ENCODE results near the gene RHOB. TPM values are rescaled to one million over a fixed set of nuclear protein-coding genes. Genes with fewer than 3 reads are reported as not detected.

RHOB gene
- total RNA-seq, 1 donor from 2014 or later = 1,771 TPM

GRCh38 chr2:20422402-20423271, 24.2 kb upstream of the RHOB start:
- TF ChIP-seq CTCF (IDR thresholded peaks at IDR 0.05) = no peak
- peak in 1 of 2 donors; percentile 42 for TF ChIP-seq POLR2AphosphoS5 (IDR thresholded peaks at IDR 0.05; ENCODE audit: insufficient read depth in 1 of 2, low read depth in 1 of 2)
- peak overlapping the region; percentile 83 for H3K27ac ChIP-seq
- H3K27me3 ChIP-seq = no peaks in the 10 kb centered on the region
- H3K9me3 ChIP-seq = no peaks in the 10 kb centered on the region
- intact Hi-C loops (cut with DNase I) = loop anchor here (5.0 kb wide), 1 partner anchor 215 kb away; no protein-coding TSS in a partner anchor
- H3K36me3 ChIP-seq = no peaks in the 10 kb centered on the region
- peaks cover 61% of the 10 kb centered on the region for H3K4me1 ChIP-seq
- no peak overlapping the region for H3K4me3 ChIP-seq
- DNase-seq (ENCODE audit: extremely low spot score in 2 of 2) = peak; percentile 87 to 95

GRCh38 chr2:20423359-20423758, 23.5 kb upstream of the RHOB start:
- intact Hi-C loops (cut with DNase I) = loop anchor here (5.0 kb wide), 1 partner anchor 214 kb away; no protein-coding TSS in a partner anchor
- Histone ChIP-seq H3K27ac (peak overlapping the region; percentile 83), H3K4me1 (peaks cover 61% of the 10 kb centered on the region), H3K27me3 (no peaks in the 10 kb centered on the region), H3K36me3 (no peaks in the 10 kb centered on the region), H3K4me3 (no peak overlapping the region), H3K9me3 (no peaks in the 10 kb centered on the region)
- TF ChIP-seq POLR2AphosphoS5 (IDR thresholded peaks at IDR 0.05; ENCODE audit: insufficient read depth in 1 of 2, low read depth in 1 of 2) = no peak
- no peak for TF ChIP-seq CTCF (IDR thresholded peaks at IDR 0.05)
- no peak for TF ChIP-seq POLR2A (IDR thresholded peaks at IDR 0.05)
- DNase-seq (ENCODE audit: extremely low spot score in 2 of 2) = peak; percentile 61 to 65

- Histone ChIP-seq H3K36me3 (no peaks in the 10 kb centered on the region), H3K9me3 (no peaks in the 10 kb centered on the region), H3K4me1 (peaks cover 60% of the 10 kb centered on the region), H3K27ac (peak overlapping the region; percentile 83), H3K4me3 (no peak overlapping the region), H3K27me3 (no peaks in the 10 kb centered on the region)
- TF ChIP-seq POLR2AphosphoS5 (IDR thresholded peaks at IDR 0.05; ENCODE audit: insufficient read depth in 1 of 2, low read depth in 1 of 2) = no peak
- TF ChIP-seq CTCF (IDR thresholded peaks at IDR 0.05) = no peak
- no peak for TF ChIP-seq POLR2A (IDR thresholded peaks at IDR 0.05)
- DNase-seq (ENCODE audit: extremely low spot score in 2 of 2) = peak; percentile 61 to 79
- intact Hi-C loops (cut with DNase I) = loop anchor here (5.0 kb wide), 1 partner anchor 213 kb away; no protein-coding TSS in a partner anchor
These were observed 23.0 kb upstream of the RHOB start for GRCh38 chr2:20423847-20424246.

- no peak overlapping the region for H3K4me3 ChIP-seq
- H3K27ac ChIP-seq = peak overlapping the region; percentile 83
- peak; percentile 88 to 89 for DNase-seq (ENCODE audit: extremely low spot score in 2 of 2)
- peak in 1 of 2 donors; percentile 60 for TF ChIP-seq POLR2AphosphoS5 (IDR thresholded peaks at IDR 0.05; ENCODE audit: insufficient read depth in 1 of 2, low read depth in 1 of 2)
- no peak for TF ChIP-seq CTCF (IDR thresholded peaks at IDR 0.05)
- intact Hi-C loops (cut with DNase I) = loop anchor here (5.0 kb wide), 1 partner anchor 213 kb away; no protein-coding TSS in a partner anchor
- H3K27me3 ChIP-seq = no peaks in the 10 kb centered on the region
- H3K4me1 ChIP-seq = peaks cover 60% of the 10 kb centered on the region
- H3K9me3 ChIP-seq = no peaks in the 10 kb centered on the region
- no peaks in the 10 kb centered on the region for H3K36me3 ChIP-seq
These were observed 22.3 kb upstream of the RHOB start for GRCh38 chr2:20424300-20425290.
